GM12891 (cell line): ENCODE results near the gene DMWD.
A peak's percentile ranks its signal among the peaks of the same experiment; 100 is the strongest.
"Not testable (repeated sequence)": the region's sequence is repeated elsewhere in the genome, so short reads cannot be mapped to it uniquely, and the experiment has no call there.

ENCODE experiments used
- DNase-seq: peaks from one replicate; pipeline ENCODE4 v3.0.0; 2011; ENCODE audit warnings: low spot score; ENCODE audit not compliant: insufficient read length
- FAIRE-seq: peaks from 2 replicates; lab custom pipeline; 2011; peaks lifted over from hg19 to GRCh38; lab: Jason Lieb, UNC
- PAX5 ChIP-seq: IDR thresholded peaks from 2 replicates; pipeline ENCODE4 v1.6.1; 2011; ENCODE audit warnings: low read length, moderate library complexity, mild to moderate bottlenecking; ENCODE audit not compliant: insufficient read depth, severe bottlenecking
- POLR2A ChIP-seq: IDR thresholded peaks from 2 replicates; pipeline ENCODE4 v1.6.1; 2011; ENCODE audit warnings: low read depth, low read length, control low read depth
- POLR2AphosphoS5 ChIP-seq: IDR thresholded peaks from 2 replicates; pipeline ENCODE4 v1.6.1; 2011; ENCODE audit warnings: low read depth, low read length, control low read depth
- POU2F2 ChIP-seq: IDR thresholded peaks from 2 replicates; pipeline ENCODE4 v1.6.1; 2011; ENCODE audit warnings: low read depth, mild to moderate bottlenecking, control low read depth, low read length, moderate library complexity
- SPI1 ChIP-seq: IDR thresholded peaks from 2 replicates; pipeline ENCODE4 v1.6.1; 2011; ENCODE audit warnings: low read depth, low read length, control low read depth
- TAF1 ChIP-seq: IDR thresholded peaks from 2 replicates; pipeline ENCODE4 v1.6.1; 2011; ENCODE audit warnings: low read depth, low read length, control low read depth

Gene DMWD

DNA sequence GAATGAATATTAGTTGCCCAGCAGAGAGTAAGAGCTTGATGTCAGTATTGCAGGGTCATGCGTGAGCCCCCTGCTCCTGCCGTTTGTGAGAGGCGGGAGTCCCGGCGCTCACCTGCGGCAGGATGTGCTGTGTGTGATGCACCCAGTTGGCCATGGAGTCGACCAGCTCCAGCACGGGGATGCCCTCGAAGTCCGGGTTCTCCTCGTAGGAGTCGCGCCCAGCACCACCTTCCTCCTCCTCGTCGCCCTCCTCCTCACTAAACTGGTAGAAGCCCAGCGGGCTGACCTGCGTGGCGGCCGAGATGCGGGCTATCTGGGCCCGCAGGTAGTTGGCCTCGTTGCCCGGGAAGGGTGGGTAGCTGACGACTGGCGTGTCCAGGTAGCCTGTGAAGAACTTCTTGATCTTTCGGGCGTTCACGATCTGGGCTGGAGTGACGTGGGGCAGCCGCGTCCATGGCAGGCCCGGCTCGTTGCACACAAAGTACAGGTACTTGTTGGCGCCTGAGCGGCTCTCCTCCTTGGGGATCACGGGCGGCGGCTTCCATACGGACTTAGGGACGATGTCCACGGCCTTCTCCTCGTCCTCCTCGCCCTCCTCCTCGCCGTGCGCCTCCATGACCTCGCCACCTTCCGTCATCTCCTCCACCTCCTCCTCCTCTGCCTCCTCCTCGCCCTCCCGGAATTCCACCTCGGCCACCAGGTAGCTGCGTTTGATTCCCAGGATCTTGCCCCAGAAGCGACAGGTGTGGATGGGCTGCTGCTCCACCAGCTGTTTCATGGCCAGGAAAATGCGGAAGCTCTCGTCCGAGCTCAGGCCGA is 11.7 kb upstream of the DMWD start:
- DNase-seq, result no peak
- TF ChIP-seq POU2F2 (no peak), POLR2A (no peak)
- FAIRE-seq, result no peak

GRCh38 chr19:45801603-45802175 is 9.0 kb upstream of the DMWD start:
- FAIRE-seq, result peak; percentile 38
- no peak for TF ChIP-seq POLR2A
- TF ChIP-seq POU2F2, result no peak
- TF ChIP-seq TAF1, result no peak
- TF ChIP-seq PAX5, result no peak
- TF ChIP-seq POLR2AphosphoS5, result no peak
- no peak for TF ChIP-seq SPI1
- no peak for DNase-seq

- TF ChIP-seq PAX5, result no peak
- TF ChIP-seq SPI1, result no peak
- FAIRE-seq (peak; percentile 26), DNase-seq (no peak)
Measured at GRCh38 chr19:45800070-45800553, 7.5 kb upstream of the DMWD start.

GRCh38 chr19:45799541-45799940 is 6.9 kb upstream of the DMWD start:
- not testable (repeated sequence) for FAIRE-seq

DNA sequence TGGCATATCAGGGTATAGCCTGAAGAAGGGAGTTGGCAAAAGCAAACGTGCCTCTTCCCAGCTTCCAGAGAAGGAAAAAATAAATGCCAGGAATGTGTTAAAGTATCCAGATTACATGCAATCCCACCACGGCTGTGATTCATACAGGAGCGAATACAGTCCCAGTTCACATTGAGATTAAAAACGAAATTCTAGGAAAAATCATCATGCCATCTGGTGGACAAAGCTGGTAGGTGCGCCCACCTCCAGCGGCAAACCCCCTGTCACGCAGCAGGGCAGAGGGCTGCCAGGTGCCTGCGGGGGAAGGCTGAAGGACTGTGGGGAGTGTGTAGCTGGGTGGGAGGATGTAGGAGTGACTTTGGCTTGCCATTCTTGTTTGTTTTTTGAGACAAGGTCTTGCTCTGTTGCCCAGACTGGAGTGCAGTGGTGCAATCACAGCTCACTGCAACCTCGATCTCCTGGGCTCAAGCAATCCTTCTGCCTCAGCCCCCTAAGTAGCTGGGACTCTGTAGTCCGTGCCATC is 6.4 kb upstream of the DMWD start:
- DNase-seq (peak; percentile 81), FAIRE-seq (peak; percentile 95)
- TF ChIP-seq PAX5 (no peak), POU2F2 (no peak), POLR2AphosphoS5 (no peak), TAF1 (no peak), SPI1 (no peak), POLR2A (no peak)

More at GRCh38 chr19:45799541-45799940, 6.9 kb upstream of the DMWD start:
- DNase-seq, result not testable (repeated sequence)

GRCh38 chr19:45794627-45795026 is 2.0 kb upstream of the DMWD start:
- FAIRE-seq, result no peak
- TF ChIP-seq PAX5 (no peak), TAF1 (no peak)
- no peak for DNase-seq

GRCh38 chr19:45793876-45794275 is 1.2 kb upstream of the DMWD start:
- FAIRE-seq (no peak), DNase-seq (no peak)
- no peak for TF ChIP-seq POLR2A
- 0 out of 2 replicates have a peak, but pooled peaks have one; percentile 28 for TF ChIP-seq SPI1

DNA sequence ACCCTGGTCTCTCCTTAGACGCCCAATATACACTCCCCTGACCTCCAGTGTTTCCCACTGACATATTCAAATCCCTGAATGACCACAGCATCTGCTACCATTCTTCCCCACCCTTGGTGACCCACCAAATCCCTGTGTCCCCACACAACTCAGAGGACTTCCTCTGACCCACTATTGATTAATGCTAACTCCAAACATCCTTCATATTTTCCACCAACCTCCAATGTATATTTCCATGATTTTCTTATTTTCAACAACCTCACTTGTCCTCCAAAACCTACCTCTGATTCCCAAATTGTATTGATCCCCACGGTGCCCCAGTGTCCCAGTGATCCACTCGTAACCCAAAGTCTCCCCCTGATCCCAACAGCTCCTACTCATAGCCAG is 526 bp upstream of the DMWD start:
- no peak for FAIRE-seq
- no peak for DNase-seq
- TF ChIP-seq TAF1, result no peak
- TF ChIP-seq POU2F2, result no peak
- no peak for TF ChIP-seq POLR2AphosphoS5
- no peak for TF ChIP-seq PAX5
- TF ChIP-seq POLR2A, result no peak
- TF ChIP-seq SPI1, result no peak

- FAIRE-seq (peak; percentile 35), DNase-seq (no peak)
- TF ChIP-seq PAX5 (no peak), TAF1 (no peak), POU2F2 (no peak), SPI1 (no peak), POLR2A (no peak), POLR2AphosphoS5 (no peak)
Measured at GRCh38 chr19:45791744-45792469, 738 bp downstream of the DMWD start.

DNA sequence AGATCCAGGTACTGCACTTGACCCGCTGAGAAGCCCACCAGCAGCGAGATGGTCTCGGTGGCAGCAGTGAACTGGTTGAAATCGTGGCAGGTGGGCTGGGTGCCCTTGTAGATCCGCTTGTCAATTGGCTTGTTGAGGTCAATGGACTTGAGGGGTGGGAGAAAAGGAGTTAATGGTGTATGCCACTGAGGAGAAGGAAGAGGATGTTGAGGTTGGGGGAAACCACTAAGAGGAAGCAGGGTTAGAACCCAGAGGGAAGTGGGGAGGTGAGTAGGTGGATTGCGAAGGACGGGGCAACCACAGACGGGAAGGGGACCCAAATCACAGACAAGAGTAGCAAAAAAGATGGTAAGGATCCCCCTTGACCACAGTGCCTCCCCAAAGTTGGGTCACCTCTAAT is 1.7 kb downstream of the DMWD start:
- DNase-seq (no peak), FAIRE-seq (peak; percentile 87)
- TF ChIP-seq SPI1, result peak; percentile 87
- TF ChIP-seq POLR2A, result no peak
- TF ChIP-seq PAX5, result no peak
- no peak for TF ChIP-seq POU2F2
- no peak for TF ChIP-seq TAF1
- no peak for TF ChIP-seq POLR2AphosphoS5
